WI38 (cell line): ENCODE data around the gene IKBKG.

Experiments used
- H3K4me3 ChIP-seq: 2 replicates; pipeline ENCODE4 v1.5.1; 2011; ENCODE audit warnings: low read depth, mild to moderate bottlenecking, control low read depth, low read length
- TF ChIP-seq, protein P1 (sequence below): IDR thresholded peaks from 2 replicates; pipeline ENCODE4 v1.5.1; 2012; ENCODE audit warnings: low read depth, mild to moderate bottlenecking, control low read depth, low read length

The IKBKG gene

GRCh38 chrX:154540897-154541535 is 6.4 kb upstream of the IKBKG start:
- H3K4me3 ChIP-seq = no peak overlapping the region
- TF ChIP-seq, protein P1, sequence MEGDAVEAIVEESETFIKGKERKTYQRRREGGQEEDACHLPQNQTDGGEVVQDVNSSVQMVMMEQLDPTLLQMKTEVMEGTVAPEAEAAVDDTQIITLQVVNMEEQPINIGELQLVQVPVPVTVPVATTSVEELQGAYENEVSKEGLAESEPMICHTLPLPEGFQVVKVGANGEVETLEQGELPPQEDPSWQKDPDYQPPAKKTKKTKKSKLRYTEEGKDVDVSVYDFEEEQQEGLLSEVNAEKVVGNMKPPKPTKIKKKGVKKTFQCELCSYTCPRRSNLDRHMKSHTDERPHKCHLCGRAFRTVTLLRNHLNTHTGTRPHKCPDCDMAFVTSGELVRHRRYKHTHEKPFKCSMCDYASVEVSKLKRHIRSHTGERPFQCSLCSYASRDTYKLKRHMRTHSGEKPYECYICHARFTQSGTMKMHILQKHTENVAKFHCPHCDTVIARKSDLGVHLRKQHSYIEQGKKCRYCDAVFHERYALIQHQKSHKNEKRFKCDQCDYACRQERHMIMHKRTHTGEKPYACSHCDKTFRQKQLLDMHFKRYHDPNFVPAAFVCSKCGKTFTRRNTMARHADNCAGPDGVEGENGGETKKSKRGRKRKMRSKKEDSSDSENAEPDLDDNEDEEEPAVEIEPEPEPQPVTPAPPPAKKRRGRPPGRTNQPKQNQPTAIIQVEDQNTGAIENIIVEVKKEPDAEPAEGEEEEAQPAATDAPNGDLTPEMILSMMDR = no peak

DNA sequence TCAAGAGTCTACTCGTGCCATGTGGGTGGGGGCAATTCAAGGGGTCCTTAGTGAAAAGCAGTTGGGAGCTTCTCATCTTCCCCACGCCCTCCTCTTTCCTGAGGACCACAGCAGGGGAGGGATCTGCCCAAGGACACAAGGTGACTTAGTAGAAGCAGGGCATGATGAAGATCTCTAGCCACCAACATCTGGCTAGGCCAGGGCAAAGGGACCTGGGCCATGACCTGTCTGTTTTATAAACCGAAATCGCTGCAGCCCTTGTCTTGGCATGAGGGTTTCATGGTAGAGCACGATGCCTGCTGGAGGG is 5.9 kb upstream of the IKBKG start:
- TF ChIP-seq, protein P1 = no peak
- H3K4me3 ChIP-seq = no peak overlapping the region

- H3K4me3 ChIP-seq = no peak overlapping the region
These were observed 5.3 kb upstream of the IKBKG start for GRCh38 chrX:154541896-154542722.

DNA sequence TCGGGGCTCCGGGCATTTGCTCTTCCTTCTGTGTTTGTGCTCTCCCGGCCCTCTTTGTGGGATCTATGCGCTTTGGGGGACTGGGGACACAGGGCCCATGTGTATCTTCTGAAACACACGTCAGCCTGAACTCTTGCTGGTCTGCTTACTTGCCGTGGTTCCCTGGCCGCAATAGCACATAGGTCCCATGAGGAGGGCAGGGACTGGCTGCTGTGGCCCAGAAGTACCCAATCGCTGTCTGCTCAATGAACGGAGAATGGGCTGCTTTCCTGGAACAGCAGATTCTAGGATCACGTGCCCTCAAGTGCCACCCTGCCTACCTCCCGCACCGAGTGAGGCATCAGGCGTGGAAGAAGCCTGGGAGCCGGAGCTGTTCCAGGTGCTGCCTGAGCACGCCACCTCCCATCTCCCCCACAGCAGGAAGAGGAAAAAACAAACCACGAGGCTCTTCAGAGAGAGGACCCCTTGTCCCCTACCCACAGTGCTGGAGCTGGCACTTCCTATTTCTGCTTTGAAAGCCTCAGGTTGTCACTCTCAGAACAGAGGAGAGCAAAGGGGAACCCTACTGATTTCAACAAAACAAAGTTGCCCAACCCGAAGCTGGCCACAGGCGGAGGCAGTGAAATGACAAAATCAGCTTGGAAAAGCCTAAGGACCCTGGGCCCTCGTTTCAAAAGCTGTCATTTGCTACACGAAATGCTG is 4.5 kb upstream of the IKBKG start:
- TF ChIP-seq, protein P1 = no peak
- no peak overlapping the region for H3K4me3 ChIP-seq

More at GRCh38 chrX:154541896-154542722, 5.3 kb upstream of the IKBKG start:
- TF ChIP-seq, protein P1 = no peak

GRCh38 chrX:154545673-154546274 is 1.6 kb upstream of the IKBKG start:
- H3K4me3 ChIP-seq = peak overlapping the region; percentile 78
- TF ChIP-seq, protein P1 = no peak

DNA sequence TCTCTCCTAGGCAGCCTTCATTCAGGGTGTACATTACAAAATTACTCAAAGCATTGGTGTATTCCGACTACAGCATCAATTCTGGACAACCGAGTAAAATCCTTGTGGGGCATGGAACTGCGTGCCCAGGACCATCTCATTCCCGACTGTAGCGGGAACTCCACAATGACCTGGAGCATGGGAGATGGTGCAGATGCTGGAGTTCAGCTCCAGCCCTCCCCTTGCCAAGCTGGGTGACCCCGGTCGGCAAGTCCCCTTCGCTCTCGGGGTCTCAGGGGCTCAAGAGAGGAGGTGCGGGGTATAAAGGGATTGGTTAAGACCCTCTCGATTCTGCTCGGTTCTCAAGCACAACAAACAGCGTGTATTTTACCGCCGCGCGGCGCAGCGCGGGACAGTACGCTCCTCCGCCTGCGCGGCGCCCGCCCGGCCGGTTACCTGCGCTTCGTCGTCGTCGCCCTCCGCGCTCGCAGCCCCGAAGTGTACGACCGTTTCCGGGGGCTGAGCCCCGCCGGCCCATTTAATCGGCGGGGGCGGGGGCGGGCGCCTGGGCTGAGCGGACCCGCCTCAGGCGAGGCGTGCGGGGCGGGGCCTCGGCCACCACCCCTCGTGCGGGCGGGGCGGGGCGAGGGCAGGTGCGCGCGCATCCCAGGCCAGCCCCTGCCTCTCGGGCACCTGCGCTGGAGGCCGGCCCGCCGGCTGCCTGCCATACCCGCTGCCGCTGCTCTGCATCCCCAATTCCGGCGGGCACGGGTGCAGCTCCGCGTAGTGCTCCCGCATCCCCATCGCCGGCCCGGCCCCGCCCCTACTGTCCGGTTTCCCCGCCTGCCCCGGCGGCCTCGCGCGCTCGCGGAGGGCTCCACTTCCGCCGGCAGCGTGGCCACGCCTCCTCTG is 821 bp upstream of the IKBKG start, which contains the start of gene G6PD:
G6PD (minus strand) TSS at position 493 of the 891 bp plus-strand sequence. CDS start 691 bp downstream, outside the sequence.
- TF ChIP-seq, protein P1 = no peak
- peak within 1 kb of the TSS; percentile 78 for H3K4me3 ChIP-seq
